HepG2 (cell line): ENCODE measurements around the gene POPDC2.

Experiments used
- IRF2 ChIP-seq: IDR thresholded peaks from 2 replicates; pipeline ENCODE4 v1.6.1; 2018; ENCODE audit warnings: missing genetic modification reagents, missing compliant biosample characterization
- SIN3A ChIP-seq: IDR thresholded peaks from 2 replicates; pipeline ENCODE4 v1.6.1; 2011; ENCODE audit warnings: low read depth, mild to moderate bottlenecking, control low read depth, low read length, borderline replicate concordance
- YEATS2 ChIP-seq: sonication (generic); formaldehyde crosslinking; IDR thresholded peaks from 2 replicates; pipeline ENCODE4 v1.4.0; 2020; ENCODE audit warnings: missing genetic modification reagents, borderline replicate concordance
- ZBTB2 ChIP-seq: sonication (generic); formaldehyde crosslinking; IDR thresholded peaks from 2 replicates; pipeline ENCODE4 v1.8.0; 2022; ENCODE audit warnings: low read depth, missing genetic modification reagents
- ZKSCAN1 ChIP-seq: fragments of 150-350 bp; IDR thresholded peaks from 2 replicates; pipeline ENCODE4 v1.6.1; 2014; ENCODE audit warnings: low read length
- ZNF207 ChIP-seq: fragments of 450-650 bp; IDR thresholded peaks from 2 replicates; pipeline ENCODE4 v1.6.1; 2016; ENCODE audit warnings: antibody characterized with exemption, borderline replicate concordance
- TF ChIP-seq, protein P1 (sequence below): sonication (generic); formaldehyde crosslinking; IDR thresholded peaks from 2 replicates; pipeline ENCODE4 v1.5.1; 2020; ENCODE audit warnings: missing genetic modification reagents, mild to moderate bottlenecking, borderline replicate concordance
- TF ChIP-seq, protein P2 (sequence below): sonication (generic); formaldehyde crosslinking; IDR thresholded peaks from 2 replicates; pipeline ENCODE4 v1.5.0; 2020; ENCODE audit warnings: mild to moderate bottlenecking, missing genetic modification reagents, moderate library complexity

- TF ChIP-seq ZNF207 = no peak
- TF ChIP-seq YEATS2 (CRISPR knock-in tag) = no peak
- TF ChIP-seq, protein P1, sequence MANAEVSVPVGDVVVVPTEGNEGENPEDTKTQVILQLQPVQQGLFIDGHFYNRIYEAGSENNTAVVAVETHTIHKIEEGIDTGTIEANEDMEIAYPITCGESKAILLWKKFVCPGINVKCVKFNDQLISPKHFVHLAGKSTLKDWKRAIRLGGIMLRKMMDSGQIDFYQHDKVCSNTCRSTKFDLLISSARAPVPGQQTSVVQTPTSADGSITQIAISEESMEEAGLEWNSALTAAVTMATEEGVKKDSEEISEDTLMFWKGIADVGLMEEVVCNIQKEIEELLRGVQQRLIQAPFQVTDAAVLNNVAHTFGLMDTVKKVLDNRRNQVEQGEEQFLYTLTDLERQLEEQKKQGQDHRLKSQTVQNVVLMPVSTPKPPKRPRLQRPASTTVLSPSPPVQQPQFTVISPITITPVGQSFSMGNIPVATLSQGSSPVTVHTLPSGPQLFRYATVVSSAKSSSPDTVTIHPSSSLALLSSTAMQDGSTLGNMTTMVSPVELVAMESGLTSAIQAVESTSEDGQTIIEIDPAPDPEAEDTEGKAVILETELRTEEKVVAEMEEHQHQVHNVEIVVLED (CRISPR knock-in tag) = no peak
- TF ChIP-seq ZKSCAN1 = no peak
- TF ChIP-seq, protein P2, sequence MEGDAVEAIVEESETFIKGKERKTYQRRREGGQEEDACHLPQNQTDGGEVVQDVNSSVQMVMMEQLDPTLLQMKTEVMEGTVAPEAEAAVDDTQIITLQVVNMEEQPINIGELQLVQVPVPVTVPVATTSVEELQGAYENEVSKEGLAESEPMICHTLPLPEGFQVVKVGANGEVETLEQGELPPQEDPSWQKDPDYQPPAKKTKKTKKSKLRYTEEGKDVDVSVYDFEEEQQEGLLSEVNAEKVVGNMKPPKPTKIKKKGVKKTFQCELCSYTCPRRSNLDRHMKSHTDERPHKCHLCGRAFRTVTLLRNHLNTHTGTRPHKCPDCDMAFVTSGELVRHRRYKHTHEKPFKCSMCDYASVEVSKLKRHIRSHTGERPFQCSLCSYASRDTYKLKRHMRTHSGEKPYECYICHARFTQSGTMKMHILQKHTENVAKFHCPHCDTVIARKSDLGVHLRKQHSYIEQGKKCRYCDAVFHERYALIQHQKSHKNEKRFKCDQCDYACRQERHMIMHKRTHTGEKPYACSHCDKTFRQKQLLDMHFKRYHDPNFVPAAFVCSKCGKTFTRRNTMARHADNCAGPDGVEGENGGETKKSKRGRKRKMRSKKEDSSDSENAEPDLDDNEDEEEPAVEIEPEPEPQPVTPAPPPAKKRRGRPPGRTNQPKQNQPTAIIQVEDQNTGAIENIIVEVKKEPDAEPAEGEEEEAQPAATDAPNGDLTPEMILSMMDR = no peak
- no peak for TF ChIP-seq ZBTB2 (CRISPR knock-in tag)
- no peak for TF ChIP-seq IRF2 (CRISPR knock-in tag)
- no peak for TF ChIP-seq SIN3A
Observed at GRCh38 chr3:119627461-119627860, 32.9 kb downstream of the POPDC2 start.
